ENCODE results near the gene ABHD12. TPM values are rescaled to one million over a fixed set of nuclear protein-coding genes. Genes with fewer than 3 reads are reported as not detected.

The ABHD12 gene
- polyA plus RNA-seq, 1 donor (not counting 4 experiments of a cell fraction or from before 2014, with no cell fraction given) = 11.2 TPM

- DNase-seq (ENCODE audit: low read depth, low spot score) = no peak
- FAIRE-seq = no peak
- dilution Hi-C loops (cut with MboI; ENCODE audit: extremely low pct_ligation_motif_present, low sequenced_read_pairs) = no loop called here
These were observed 3.6 kb upstream of the ABHD12 start for GRCh38 chr20:25394276-25394675.

DNA sequence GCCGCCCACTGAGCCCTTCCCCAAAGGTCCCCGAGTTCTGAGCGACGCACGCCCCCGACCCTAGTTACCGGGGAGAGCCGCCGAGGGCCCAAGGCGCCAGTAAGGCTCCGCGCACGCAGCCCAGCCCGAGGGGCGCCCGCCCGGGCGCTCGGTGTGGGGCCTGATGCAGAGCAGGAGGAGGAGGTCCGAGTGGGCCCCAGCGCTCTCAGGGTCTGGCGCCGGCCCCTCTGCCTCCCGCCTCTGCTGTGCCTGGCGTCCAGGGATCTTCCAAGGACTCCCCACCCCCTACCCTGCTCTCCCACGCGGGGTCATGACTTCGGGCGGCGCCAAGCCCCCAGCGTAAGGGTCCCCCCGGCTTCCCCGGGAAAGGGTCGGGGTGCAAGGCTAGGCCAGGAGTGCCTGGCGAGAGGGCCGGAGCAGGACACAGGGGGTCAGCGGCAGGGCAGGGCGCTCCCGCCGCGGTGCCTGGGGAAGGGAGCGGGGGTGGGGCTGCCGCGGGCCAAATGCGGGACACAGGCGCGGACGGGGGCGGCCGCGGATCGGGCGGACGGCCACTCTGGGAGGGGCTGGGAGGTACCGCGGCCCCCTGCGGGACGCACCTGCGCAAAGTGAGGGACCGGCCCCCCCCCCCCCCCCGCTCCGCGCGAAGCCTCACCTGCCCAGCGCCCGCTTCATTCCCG lies 637 bp downstream of the ABHD12 start:
- H3K9me3 ChIP-seq (ENCODE audit: control insufficient read depth, low read depth, low read length) = no peaks in the 10 kb centered on the region
- H2AFZ ChIP-seq (ENCODE audit: control insufficient read depth, low read length) = peak overlapping the region; percentile 86
- peak overlapping the region; percentile 52 for H3K27ac ChIP-seq (ENCODE audit: control insufficient read depth, insufficient read depth, low read length)
- no peak for FAIRE-seq
- peaks cover 25% of the 10 kb centered on the region for H3K79me2 ChIP-seq (ENCODE audit: control insufficient read depth, insufficient read depth, low read length)
- peak overlapping the region; percentile 87 for H3K4me2 ChIP-seq (ENCODE audit: control insufficient read depth, extremely low read depth, insufficient read depth, low read depth, low read length)
- no peaks in the 10 kb centered on the region for H3K9me1 ChIP-seq (ENCODE audit: control insufficient read depth, extremely low read depth, insufficient read depth, low read length)
- peak overlapping the region; percentile 78 to 87 (median 84) for H3K4me3 ChIP-seq (ENCODE audit: control insufficient read depth in 2 of 3, extremely low read depth in 1 of 3, insufficient read depth in 2 of 3, low read depth in 1 of 3, low read length in 3 of 3)
- DNase-seq (ENCODE audit: low read depth, low spot score) = no peak
- H3K27me3 ChIP-seq (ENCODE audit: control insufficient read depth, extremely low read depth, insufficient read depth, low read length) = no peaks in the 10 kb centered on the region
- dilution Hi-C loops (cut with MboI; ENCODE audit: extremely low pct_ligation_motif_present, low sequenced_read_pairs) = no loop called here
- no peaks in the 10 kb centered on the region for H3K36me3 ChIP-seq (ENCODE audit: control insufficient read depth in 2 of 2, extremely low read depth in 1 of 2, insufficient read depth in 2 of 2, low read length in 2 of 2)
- no peaks in the 10 kb centered on the region for H4K20me1 ChIP-seq (ENCODE audit: control insufficient read depth, extremely low read depth, insufficient read depth, low read length)
- peak overlapping the region; percentile 79 for H3K9ac ChIP-seq (ENCODE audit: control insufficient read depth, extremely low read depth, insufficient read depth, low read length)
- peaks cover 9% of the 10 kb centered on the region for H3K4me1 ChIP-seq (ENCODE audit: control insufficient read depth, extremely low read depth, insufficient read depth, low read length)
- no peak for TF ChIP-seq CTCF (optimal IDR thresholded peaks at IDR 0.05 in 1 of 3, IDR thresholded peaks at IDR 0.05 in 1 of 3, conservative IDR thresholded peaks at IDR 0.05 in 1 of 3; ENCODE audit: extremely low read depth in 1 of 3, insufficient read depth in 2 of 3, low read length in 3 of 3)
- TF ChIP-seq EZH2 (IDR thresholded peaks at IDR 0.05; ENCODE audit: low read length) = no peak

More at GRCh38 chr20:25394276-25394675, 3.6 kb upstream of the ABHD12 start:
- Histone ChIP-seq H3K4me1 (ENCODE audit: control insufficient read depth, extremely low read depth, insufficient read depth, low read length) (peaks cover 7% of the 10 kb centered on the region), H3K9me1 (ENCODE audit: control insufficient read depth, extremely low read depth, insufficient read depth, low read length) (no peaks in the 10 kb centered on the region), H4K20me1 (ENCODE audit: control insufficient read depth, extremely low read depth, insufficient read depth, low read length) (no peaks in the 10 kb centered on the region), H3K79me2 (ENCODE audit: control insufficient read depth, insufficient read depth, low read length) (peaks cover 7% of the 10 kb centered on the region), H3K36me3 (ENCODE audit: control insufficient read depth in 2 of 2, extremely low read depth in 1 of 2, insufficient read depth in 2 of 2, low read length in 2 of 2) (no peaks in the 10 kb centered on the region), H3K9ac (ENCODE audit: control insufficient read depth, extremely low read depth, insufficient read depth, low read length) (no peak overlapping the region), H3K27me3 (ENCODE audit: control insufficient read depth, extremely low read depth, insufficient read depth, low read length) (no peaks in the 10 kb centered on the region), H2AFZ (ENCODE audit: control insufficient read depth, low read length) (peak overlapping the region; percentile 9), H3K4me2 (ENCODE audit: control insufficient read depth, extremely low read depth, insufficient read depth, low read depth, low read length) (no peak overlapping the region), H3K27ac (ENCODE audit: control insufficient read depth, insufficient read depth, low read length) (no peak overlapping the region), H3K9me3 (ENCODE audit: control insufficient read depth, low read depth, low read length) (no peaks in the 10 kb centered on the region), H3K4me3 (ENCODE audit: control insufficient read depth in 2 of 3, extremely low read depth in 1 of 3, insufficient read depth in 2 of 3, low read depth in 1 of 3, low read length in 3 of 3) (no peak overlapping the region)
- TF ChIP-seq EZH2 (IDR thresholded peaks at IDR 0.05; ENCODE audit: low read length) (no peak), CTCF (optimal IDR thresholded peaks at IDR 0.05 in 1 of 3, IDR thresholded peaks at IDR 0.05 in 1 of 3, conservative IDR thresholded peaks at IDR 0.05 in 1 of 3; ENCODE audit: extremely low read depth in 1 of 3, insufficient read depth in 2 of 3, low read length in 3 of 3) (no peak)

Measured in keratinocyte (primary cell).